22Rv1 (cell line): ENCODE measurements around the gene LAMA3.

Experiments
- H3K27ac ChIP-seq: fragments of 450-650 bp; 2 replicates; pipeline ENCODE4 v1.5.1; 2017
- CTCF ChIP-seq: fragments of 450-650 bp; IDR thresholded peaks from 2 replicates; pipeline ENCODE4 v1.5.1; 2017; ENCODE audit warnings: mild to moderate bottlenecking
- ZFX ChIP-seq: fragments of 450-650 bp; IDR thresholded peaks from 2 replicates; pipeline ENCODE4 v1.6.1; 2017; ENCODE audit warnings: antibody characterized with exemption, borderline replicate concordance

LAMA3 gene

GRCh38 chr18:23963443-23964165, 274.4 kb downstream of the LAMA3 start:
- no peak for TF ChIP-seq CTCF
- no peak for TF ChIP-seq ZFX
- no peak overlapping the region for H3K27ac ChIP-seq

GRCh38 chr18:23964282-23965238, 275.3 kb downstream of the LAMA3 start:
- no peak overlapping the region for H3K27ac ChIP-seq
- TF ChIP-seq ZFX (no peak), CTCF (no peak)

- H3K27ac ChIP-seq, result no peak overlapping the region
- TF ChIP-seq ZFX, result no peak
- no peak for TF ChIP-seq CTCF
Observed at GRCh38 chr18:23966909-23967308, 277.7 kb downstream of the LAMA3 start.

- H3K27ac ChIP-seq, result no peak overlapping the region
- TF ChIP-seq CTCF (no peak), ZFX (no peak)
Observed at GRCh38 chr18:23967321-23968089, 278.3 kb downstream of the LAMA3 start.

GRCh38 chr18:23968638-23969604, 279.7 kb downstream of the LAMA3 start:
- no peak for TF ChIP-seq ZFX
- no peak for TF ChIP-seq CTCF
- no peak overlapping the region for H3K27ac ChIP-seq

GRCh38 chr18:23969664-23970063, 280.4 kb downstream of the LAMA3 start:
- H3K27ac ChIP-seq, result no peak overlapping the region

More at GRCh38 chr18:23969664-23970063, 280.4 kb downstream of the LAMA3 start:
- TF ChIP-seq ZFX (no peak), CTCF (no peak)
